ENCODE measurements around the gene NF1. TPM values are rescaled to one million over a fixed set of nuclear protein-coding genes. Genes with fewer than 3 reads are reported as not detected.

The NF1 gene
- total RNA-seq, 4 donors from 2014 or later = 40.9 to 158 (median 113) TPM

GRCh38 chr17:31130286-31131224 is 35.8 kb downstream of the NF1 start:
- Histone ChIP-seq H3K4me3 (no peak overlapping the region), H3K27me3 (no peaks in the 10 kb centered on the region), H3K36me3 (no peaks in the 10 kb centered on the region), H3K9me3 (no peaks in the 10 kb centered on the region), H3K27ac (no peak overlapping the region), H3K4me1 (no peaks in the 10 kb centered on the region)
- intact Hi-C loops (cut with DNase I; ENCODE audit: low total_unique reads) = no loop called here
- no peak for TF ChIP-seq CTCF (IDR thresholded peaks at IDR 0.05)
- no peak for DNase-seq

- H3K4me1 ChIP-seq = no peaks in the 10 kb centered on the region
- intact Hi-C loops (cut with DNase I; ENCODE audit: low total_unique reads) = no loop called here
- no peak overlapping the region for H3K27ac ChIP-seq
- no peak overlapping the region for H3K4me3 ChIP-seq
- DNase-seq = no peak
- no peaks in the 10 kb centered on the region for H3K27me3 ChIP-seq
- H3K36me3 ChIP-seq = no peaks in the 10 kb centered on the region
- TF ChIP-seq CTCF (IDR thresholded peaks at IDR 0.05) (no peak), POLR2A (IDR thresholded peaks at IDR 0.05) (no peak)
- no peaks in the 10 kb centered on the region for H3K9me3 ChIP-seq
These were observed 36.5 kb downstream of the NF1 start for GRCh38 chr17:31131299-31131698.

- Histone ChIP-seq H3K27me3 (no peaks in the 10 kb centered on the region), H3K4me3 (no peak overlapping the region), H3K27ac (no peak overlapping the region), H3K4me1 (no peaks in the 10 kb centered on the region), H3K9me3 (no peaks in the 10 kb centered on the region), H3K36me3 (no peaks in the 10 kb centered on the region)
- intact Hi-C loops (cut with DNase I; ENCODE audit: low total_unique reads) = no loop called here
- no peak for DNase-seq
- TF ChIP-seq CTCF (IDR thresholded peaks at IDR 0.05) (no peak), POLR2A (IDR thresholded peaks at IDR 0.05) (no peak)
These were observed 38.2 kb downstream of the NF1 start for GRCh38 chr17:31132977-31133376.

- Histone ChIP-seq H3K36me3 (no peaks in the 10 kb centered on the region), H3K4me3 (no peak overlapping the region), H3K27me3 (no peaks in the 10 kb centered on the region), H3K27ac (no peak overlapping the region), H3K4me1 (no peaks in the 10 kb centered on the region), H3K9me3 (no peaks in the 10 kb centered on the region)
- DNase-seq = no peak
- TF ChIP-seq CTCF (IDR thresholded peaks at IDR 0.05) (no peak), POLR2A (IDR thresholded peaks at IDR 0.05) (no peak)
- intact Hi-C loops (cut with DNase I; ENCODE audit: low total_unique reads) = no loop called here
These were observed 39.8 kb downstream of the NF1 start for GRCh38 chr17:31134576-31134975.

- no peak for TF ChIP-seq CTCF (IDR thresholded peaks at IDR 0.05)
- TF ChIP-seq POLR2A (IDR thresholded peaks at IDR 0.05) = no peak
- H3K36me3 ChIP-seq = no peaks in the 10 kb centered on the region
- H3K4me3 ChIP-seq = no peak overlapping the region
- DNase-seq = no peak
- no peaks in the 10 kb centered on the region for H3K27me3 ChIP-seq
- no peak overlapping the region for H3K27ac ChIP-seq
- H3K4me1 ChIP-seq = no peaks in the 10 kb centered on the region
- intact Hi-C loops (cut with DNase I; ENCODE audit: low total_unique reads) = no loop called here
- no peaks in the 10 kb centered on the region for H3K9me3 ChIP-seq
These were observed 41.5 kb downstream of the NF1 start for GRCh38 chr17:31136319-31136718.
